SU-DHL-6 (cell line): ENCODE data around the gene HIPK3.

Source experiments
- H2AFZ ChIP-seq: fragments of 200-600 bp; sonication (generic); 2 replicates; pipeline ENCODE4 v1.6.1; 2014; ENCODE audit warnings: low read depth, mild to moderate bottlenecking, moderate library complexity, mixed read lengths, antibody characterized with exemption, low read length; ENCODE audit not compliant: severe bottlenecking
- H3F3A ChIP-seq: fragments of 200-600 bp; shearing (Covaris generic); 2 replicates; pipeline ENCODE4 v1.6.0; 2016; ENCODE audit warnings: antibody characterized with exemption, mild to moderate bottlenecking; ENCODE audit not compliant: insufficient read depth
- H3K27ac ChIP-seq: fragments of 200-600 bp; sonication (generic); 2 replicates; pipeline ENCODE4 v1.5.1; 2016; ENCODE audit warnings: low read depth, mild to moderate bottlenecking, low read length, moderate library complexity, mixed read lengths
- H3K27me3 ChIP-seq: fragments of 200-600 bp; sonication (generic), shearing (Covaris generic); 2 replicates; pipeline ENCODE4 v1.6.0; 2014; ENCODE audit warnings: mild to moderate bottlenecking, low read length
- H3K36me3 ChIP-seq: fragments of 200-600 bp; sonication (generic); 2 replicates; pipeline ENCODE4 v1.6.1; 2014; ENCODE audit warnings: mild to moderate bottlenecking, low read length, mixed read lengths
- H3K4me2 ChIP-seq: fragments of 300-600, 200-600 bp; shearing (Covaris generic), sonication (generic); 2 replicates; pipeline ENCODE4 v1.6.0; 2014; ENCODE audit warnings: low read length, low read depth, mild to moderate bottlenecking; ENCODE audit not compliant: poor library complexity, severe bottlenecking
- H3K4me3 ChIP-seq: fragments of 200-600 bp; sonication (generic); 2 replicates; pipeline ENCODE4 v1.5.1; 2014; ENCODE audit warnings: antibody characterized with exemption, low read length, mild to moderate bottlenecking, mixed read lengths; ENCODE audit not compliant: insufficient read depth, poor library complexity, severe bottlenecking
- H3K79me2 ChIP-seq: fragments of 200-600 bp; sonication (generic); 2 replicates; pipeline ENCODE4 v1.6.1; 2014; ENCODE audit warnings: mild to moderate bottlenecking, low read length, moderate library complexity; ENCODE audit not compliant: insufficient read depth
- H3K9ac ChIP-seq: fragments of 200-600 bp; sonication (generic); 2 replicates; pipeline ENCODE4 v1.7.0; 2014; ENCODE audit warnings: mild to moderate bottlenecking, low read length
- H3K9me2 ChIP-seq: fragments of 200-600 bp; sonication (generic); replicated peaks from 2 replicates; pipeline ENCODE4 v1.6.1; 2014; ENCODE audit warnings: low read length; ENCODE audit not compliant: insufficient read depth
- H3K9me3 ChIP-seq: fragments of 200-600 bp; sonication (generic); 2 replicates; pipeline ENCODE4 v1.6.1; 2014; ENCODE audit warnings: low read length, mixed read lengths; ENCODE audit not compliant: insufficient read depth
- H4K20me1 ChIP-seq: fragments of 200-600 bp; sonication (generic); 2 replicates; pipeline ENCODE4 v1.6.1; 2014; ENCODE audit warnings: low read depth, mild to moderate bottlenecking, antibody characterized with exemption, low read length, moderate library complexity, mixed read lengths
- EZH2phosphoT487 ChIP-seq: fragments of 200-600 bp; sonication (generic), shearing (Covaris generic); conservative IDR thresholded peaks from 2 replicates; pipeline ENCODE4 v1.6.1; 2018; ENCODE audit warnings: mild to moderate bottlenecking, antibody characterized with exemption, low read length, moderate library complexity, mixed read lengths
- TF ChIP-seq, protein P1 (sequence below): fragments of 200-600 bp; sonication (generic); IDR thresholded peaks from one replicate; pipeline ENCODE4 v1.5.1; 2017; ENCODE audit warnings: antibody characterized with exemption, mild to moderate bottlenecking, low read length, moderate library complexity; ENCODE audit not compliant: insufficient read depth, poor library complexity, severe bottlenecking

Gene HIPK3

DNA sequence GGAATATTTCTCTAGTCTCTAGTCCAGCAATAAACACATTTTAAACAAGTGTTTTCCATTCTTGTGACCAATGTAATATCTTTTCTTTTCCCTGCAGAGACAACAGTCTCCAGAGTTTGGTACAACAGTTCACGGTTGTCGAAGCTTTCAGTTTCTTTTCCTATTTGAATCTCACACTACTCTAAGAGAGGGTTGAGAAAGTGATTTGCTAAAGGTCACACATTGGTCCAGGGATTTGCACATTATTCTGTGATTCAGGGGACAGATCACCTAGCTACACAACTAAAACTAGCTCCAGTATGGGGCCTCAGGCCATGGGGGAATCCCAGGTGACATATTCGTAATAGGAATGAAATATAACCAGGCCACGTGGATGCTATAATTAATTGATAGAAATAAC is 132.5 kb downstream of the HIPK3 start:
- no peaks in the 10 kb centered on the region for H3K36me3 ChIP-seq
- no peak overlapping the region for H3K9ac ChIP-seq
- peaks cover 14% of the 10 kb centered on the region; the same call in 1 of the 2 replicates for H3F3A ChIP-seq
- no peaks in the 10 kb centered on the region for H3K79me2 ChIP-seq
- 0 out of 2 replicates have a peak overlapping the region, but pooled peaks have one; percentile 78 for H3K27ac ChIP-seq
- no peaks in the 10 kb centered on the region for H3K9me2 ChIP-seq
- H3K27me3 ChIP-seq: no peaks in the 10 kb centered on the region
- H3K4me2 ChIP-seq: peak overlapping the region; percentile 58
- no peaks in the 10 kb centered on the region for H4K20me1 ChIP-seq
- no peak overlapping the region for H3K4me3 ChIP-seq
- no peak overlapping the region for H2AFZ ChIP-seq
- TF ChIP-seq, protein P1, sequence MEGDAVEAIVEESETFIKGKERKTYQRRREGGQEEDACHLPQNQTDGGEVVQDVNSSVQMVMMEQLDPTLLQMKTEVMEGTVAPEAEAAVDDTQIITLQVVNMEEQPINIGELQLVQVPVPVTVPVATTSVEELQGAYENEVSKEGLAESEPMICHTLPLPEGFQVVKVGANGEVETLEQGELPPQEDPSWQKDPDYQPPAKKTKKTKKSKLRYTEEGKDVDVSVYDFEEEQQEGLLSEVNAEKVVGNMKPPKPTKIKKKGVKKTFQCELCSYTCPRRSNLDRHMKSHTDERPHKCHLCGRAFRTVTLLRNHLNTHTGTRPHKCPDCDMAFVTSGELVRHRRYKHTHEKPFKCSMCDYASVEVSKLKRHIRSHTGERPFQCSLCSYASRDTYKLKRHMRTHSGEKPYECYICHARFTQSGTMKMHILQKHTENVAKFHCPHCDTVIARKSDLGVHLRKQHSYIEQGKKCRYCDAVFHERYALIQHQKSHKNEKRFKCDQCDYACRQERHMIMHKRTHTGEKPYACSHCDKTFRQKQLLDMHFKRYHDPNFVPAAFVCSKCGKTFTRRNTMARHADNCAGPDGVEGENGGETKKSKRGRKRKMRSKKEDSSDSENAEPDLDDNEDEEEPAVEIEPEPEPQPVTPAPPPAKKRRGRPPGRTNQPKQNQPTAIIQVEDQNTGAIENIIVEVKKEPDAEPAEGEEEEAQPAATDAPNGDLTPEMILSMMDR: no peak
- no peak for TF ChIP-seq EZH2phosphoT487
- no peaks in the 10 kb centered on the region for H3K9me3 ChIP-seq

DNA sequence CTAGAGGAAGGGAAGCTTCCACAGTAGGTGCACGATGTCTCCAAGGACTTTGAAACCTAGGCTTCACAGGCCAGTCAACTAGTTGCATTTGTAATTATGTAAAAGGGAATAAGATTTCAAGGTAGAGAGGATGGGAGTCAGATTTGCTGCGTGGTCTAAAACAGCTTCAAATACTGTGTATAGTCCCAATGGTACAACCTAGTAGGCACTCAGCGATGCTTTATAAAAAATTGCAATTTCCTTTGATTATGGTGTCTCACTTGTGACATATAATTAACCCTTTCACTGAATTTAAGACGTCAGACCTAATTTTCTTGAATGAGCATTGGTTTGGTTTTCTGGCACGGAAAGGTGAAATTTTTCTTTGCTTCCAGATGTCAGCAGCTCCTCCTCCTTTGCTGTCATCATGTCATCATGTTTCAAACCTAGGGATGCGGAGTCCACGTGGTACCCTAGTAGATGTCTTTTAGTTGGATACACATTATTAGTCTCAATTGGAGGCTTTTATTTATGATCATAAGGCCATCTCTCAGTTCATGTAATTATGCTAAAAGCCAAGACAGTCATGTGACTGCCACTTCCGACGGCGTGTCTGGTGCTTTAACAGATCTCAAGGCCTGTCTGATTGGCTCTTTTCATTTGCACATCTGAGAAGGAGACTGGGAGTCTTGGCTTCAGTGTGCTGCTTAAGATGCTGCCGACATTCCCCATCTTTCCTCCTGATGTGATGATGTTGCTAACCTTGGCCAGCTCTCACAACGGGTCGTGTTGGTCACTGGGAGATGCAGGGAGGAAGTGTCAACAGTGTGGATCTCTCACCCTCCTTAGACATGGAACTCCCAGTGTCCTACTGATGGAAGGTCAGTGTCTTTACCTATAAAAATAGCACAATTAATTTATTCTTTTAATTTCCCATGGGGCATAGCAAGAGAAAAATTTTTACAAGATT is 134.0 kb downstream of the HIPK3 start:
- TF ChIP-seq, protein P1: no peak
- TF ChIP-seq EZH2phosphoT487: no peak
- Histone ChIP-seq H3F3A (peaks cover 11% of the 10 kb centered on the region; the same call in 1 of the 2 replicates), H3K36me3 (no peaks in the 10 kb centered on the region), H3K4me2 (no peak overlapping the region), H3K79me2 (no peaks in the 10 kb centered on the region), H3K27me3 (no peaks in the 10 kb centered on the region), H3K9me3 (no peaks in the 10 kb centered on the region), H4K20me1 (no peaks in the 10 kb centered on the region), H3K9me2 (no peaks in the 10 kb centered on the region), H3K27ac (no peak overlapping the region), H3K9ac (no peak overlapping the region), H3K4me3 (no peak overlapping the region), H2AFZ (no peak overlapping the region)

DNA sequence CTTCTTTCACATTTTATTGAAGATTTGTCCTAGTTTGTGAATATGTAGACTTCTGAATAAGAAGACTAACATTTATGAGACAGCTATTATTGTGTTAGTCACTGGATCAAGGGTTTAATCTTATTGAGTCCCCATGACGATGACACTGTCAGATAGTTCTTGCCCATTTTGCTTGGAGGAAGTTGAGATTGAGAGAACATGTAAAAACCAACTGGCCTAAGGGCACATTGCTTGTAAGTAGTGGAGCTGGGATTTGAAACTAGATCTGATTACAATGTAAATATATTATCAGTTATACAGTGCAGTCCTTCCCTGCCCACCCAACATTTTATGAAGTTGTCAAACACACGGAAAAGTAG is 134.7 kb downstream of the HIPK3 start:
- no peaks in the 10 kb centered on the region for H4K20me1 ChIP-seq
- H3K9me3 ChIP-seq: no peaks in the 10 kb centered on the region
- H2AFZ ChIP-seq: no peak overlapping the region
- peaks cover 11% of the 10 kb centered on the region; the same call in 1 of the 2 replicates for H3F3A ChIP-seq
- H3K27me3 ChIP-seq: no peaks in the 10 kb centered on the region
- no peak overlapping the region for H3K27ac ChIP-seq
- H3K4me2 ChIP-seq: no peak overlapping the region
- no peak overlapping the region for H3K4me3 ChIP-seq
- H3K36me3 ChIP-seq: no peaks in the 10 kb centered on the region
- no peaks in the 10 kb centered on the region for H3K79me2 ChIP-seq
- H3K9me2 ChIP-seq: no peaks in the 10 kb centered on the region
- H3K9ac ChIP-seq: no peak overlapping the region
- TF ChIP-seq, protein P1: no peak
- TF ChIP-seq EZH2phosphoT487: no peak
